HG03354 (cell line): ENCODE measurements around the gene TMEM119.

Experiments used
- ATAC-seq: cut with Tn5 transposase; IDR thresholded peaks from one replicate; pipeline ENCODE4 v1.9.1; 2021; ENCODE audit warnings: mild to moderate bottlenecking; ENCODE audit not compliant: unreplicated experiment, poor library complexity, severe bottlenecking

TMEM119 gene

DNA sequence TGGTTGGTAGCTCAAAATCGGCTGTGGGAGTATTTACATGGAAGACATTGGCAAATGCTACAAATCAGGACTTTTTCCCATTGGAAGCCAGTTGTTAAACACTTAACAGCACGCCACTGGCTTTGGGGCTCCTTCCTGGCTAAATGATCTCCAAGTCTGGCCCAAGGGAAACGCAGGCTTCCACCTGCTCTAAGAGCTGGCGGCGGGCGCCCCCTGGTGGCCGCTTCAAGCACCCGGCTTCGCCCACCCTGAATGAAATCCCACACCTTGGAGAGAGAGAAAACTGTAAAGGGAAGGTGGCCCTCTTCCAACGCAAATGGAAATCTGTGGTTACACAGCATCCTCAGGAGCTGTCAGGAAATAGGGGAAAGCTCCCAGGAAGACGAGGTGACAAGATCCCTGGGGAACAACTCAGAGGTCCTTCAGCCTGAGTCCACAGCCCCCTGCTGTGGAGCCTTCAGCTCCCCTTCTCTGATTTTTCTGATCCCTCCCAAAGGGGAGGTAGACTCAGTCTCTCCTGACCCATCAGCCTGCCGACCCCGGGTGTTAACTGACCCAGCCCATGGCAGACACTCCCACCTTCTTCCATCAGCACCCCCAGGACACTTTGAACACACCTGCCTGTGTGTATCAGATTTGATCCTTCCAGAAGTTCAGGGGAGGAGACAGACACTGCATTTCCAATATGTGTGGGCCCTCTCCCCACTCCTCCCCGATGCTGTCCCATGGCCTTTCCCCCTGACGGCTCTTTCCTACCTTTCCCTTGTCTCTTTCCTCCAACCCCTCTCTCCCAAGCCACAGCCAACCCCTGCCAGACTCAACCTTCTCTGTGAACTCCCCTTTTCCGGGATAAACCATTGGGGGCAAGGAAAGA is 20.4 kb upstream of the TMEM119 start:
- peak; percentile 45 for ATAC-seq

DNA sequence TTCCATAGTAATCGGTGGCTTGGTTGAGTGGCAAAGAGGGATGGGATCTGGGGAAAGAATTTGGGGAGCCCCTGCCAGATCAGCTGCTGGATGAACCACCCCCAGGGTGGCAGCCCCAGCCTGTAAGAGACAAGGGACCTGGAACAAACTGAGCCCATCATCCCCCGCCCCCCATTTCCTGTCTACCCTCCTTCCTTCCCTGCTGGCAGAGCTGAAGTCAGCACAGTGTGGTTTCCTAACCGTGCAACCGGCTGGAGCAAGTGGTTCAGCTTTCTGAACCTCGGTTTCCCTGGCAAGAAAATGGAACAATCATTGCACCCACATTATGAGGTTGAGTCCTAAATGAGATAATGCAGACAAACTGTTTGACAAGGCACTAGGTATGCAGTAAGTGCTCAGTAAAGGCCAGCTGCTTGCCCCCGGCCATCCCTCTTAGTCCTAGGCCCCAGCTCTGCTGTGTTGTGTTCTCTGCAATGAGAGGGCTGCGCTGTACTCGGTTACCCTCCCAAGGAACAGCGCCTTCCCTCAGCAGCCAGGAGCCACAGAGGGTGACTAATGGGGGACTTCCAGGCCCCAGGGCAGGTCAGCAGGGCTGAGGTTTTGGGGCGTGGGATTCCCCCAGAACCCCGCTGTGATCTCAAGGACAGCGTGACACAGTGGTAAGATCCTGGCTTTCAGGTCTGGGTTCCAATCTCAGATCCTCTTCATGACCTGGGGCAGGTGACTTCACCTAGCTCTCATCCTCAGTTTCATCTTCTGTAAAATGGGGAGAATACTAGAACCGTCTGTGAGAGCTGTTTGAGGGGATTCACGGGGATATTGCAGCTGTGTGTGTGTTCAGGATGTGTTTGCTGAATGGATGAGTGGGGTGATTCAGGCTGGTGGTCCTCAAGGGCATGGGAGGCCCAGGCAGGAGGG is 19.3 kb upstream of the TMEM119 start:
- ATAC-seq: peak; percentile 77

DNA sequence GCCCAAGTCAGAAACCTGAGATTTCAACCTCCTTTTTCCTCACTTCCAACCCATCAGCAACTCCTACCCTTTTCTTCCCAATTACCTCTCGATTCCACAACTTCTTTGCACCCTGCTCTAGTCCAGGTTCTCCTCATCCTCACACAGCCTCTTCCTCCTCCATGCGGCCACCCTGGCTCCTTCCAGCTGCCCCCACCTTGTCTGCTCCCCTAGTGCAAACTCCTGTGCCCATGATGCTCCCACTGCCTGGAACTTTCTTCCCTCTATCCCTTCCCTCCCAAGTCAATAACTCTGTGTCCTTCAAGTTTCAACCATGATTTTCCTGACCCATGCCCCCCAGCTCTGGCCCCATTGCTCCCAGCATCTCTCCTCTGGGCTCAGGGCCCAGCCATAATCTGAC is 18.5 kb upstream of the TMEM119 start:
- ATAC-seq: no peak

DNA sequence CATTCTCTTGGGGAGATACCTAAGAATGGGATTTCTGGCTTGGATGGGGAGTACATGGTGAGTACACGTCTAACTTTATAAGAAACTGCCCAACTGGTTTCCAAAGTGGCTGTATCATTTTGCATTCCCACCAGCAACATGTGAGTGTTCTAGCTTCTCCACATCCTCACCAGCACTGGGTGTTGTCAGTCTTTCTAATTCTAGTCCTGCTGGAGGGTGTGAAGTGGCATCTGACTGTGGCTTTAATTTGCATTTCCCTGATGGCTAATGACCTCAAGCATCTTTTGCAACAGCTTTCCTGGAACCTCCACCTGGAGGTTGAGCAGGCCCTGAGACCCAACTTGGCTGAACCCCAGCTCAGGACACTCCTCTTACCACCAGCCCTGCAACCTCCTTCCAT is 18.0 kb upstream of the TMEM119 start:
- ATAC-seq: no peak

DNA sequence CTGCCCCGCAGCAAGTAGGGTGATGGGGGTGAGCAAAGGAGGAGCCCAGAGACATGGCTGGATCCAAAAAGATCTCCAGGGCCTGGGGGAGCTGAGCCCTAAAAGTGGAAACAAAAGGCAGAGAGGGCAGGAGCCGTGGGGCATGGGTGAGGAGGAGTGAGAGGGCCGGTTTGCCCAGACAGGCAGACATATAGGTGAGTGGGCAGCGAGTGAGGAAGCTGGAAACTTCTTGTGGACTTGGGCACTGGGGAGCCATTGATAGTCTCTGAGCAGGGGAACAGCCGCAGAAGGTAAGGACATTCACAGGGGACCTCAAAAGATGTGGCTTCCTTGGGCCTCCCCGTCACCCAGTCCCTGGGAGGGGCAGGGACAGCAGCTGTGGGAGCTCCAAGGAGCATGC is 16.8 kb upstream of the TMEM119 start:
- no peak for ATAC-seq

DNA sequence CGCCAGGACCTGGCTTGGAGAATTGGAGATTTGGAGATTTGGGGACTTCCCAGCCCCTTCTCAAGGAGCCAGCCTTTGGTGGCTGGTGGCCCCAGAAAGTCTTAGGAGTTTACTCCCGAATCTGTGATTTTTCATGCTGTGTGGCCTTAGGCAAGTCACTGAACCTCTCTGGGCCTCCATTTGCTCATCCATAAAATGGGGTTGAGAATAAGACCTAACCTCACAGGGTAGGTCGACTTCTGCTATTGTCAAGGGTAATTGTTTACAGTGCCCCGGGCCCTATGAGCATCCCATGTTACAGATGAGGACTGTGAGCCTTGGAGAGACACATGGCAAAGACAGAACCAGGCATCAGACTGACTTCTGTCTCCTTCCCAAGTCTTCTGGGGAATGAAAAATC is 16.2 kb upstream of the TMEM119 start:
- ATAC-seq: no peak

DNA sequence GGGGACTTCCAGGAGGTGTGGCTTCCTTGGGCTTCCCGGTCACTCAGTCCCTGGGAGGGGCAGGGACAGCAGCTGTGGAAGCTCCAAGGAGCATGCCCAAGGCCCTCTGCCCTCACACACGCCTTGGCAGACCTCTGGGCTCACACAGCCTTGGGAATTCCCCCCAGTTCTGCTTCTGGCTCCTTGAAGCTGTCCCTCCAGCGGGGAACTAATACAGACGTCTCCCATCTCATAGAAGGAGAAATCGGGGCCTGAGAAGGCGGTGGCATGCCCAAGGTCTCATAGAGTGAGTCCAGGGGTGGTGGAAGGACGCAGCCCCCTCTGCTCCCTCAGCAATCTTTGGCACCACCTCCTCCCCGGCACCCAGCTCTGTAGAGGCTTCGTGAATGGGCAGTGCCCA is 15.7 kb upstream of the TMEM119 start:
- ATAC-seq: no peak

DNA sequence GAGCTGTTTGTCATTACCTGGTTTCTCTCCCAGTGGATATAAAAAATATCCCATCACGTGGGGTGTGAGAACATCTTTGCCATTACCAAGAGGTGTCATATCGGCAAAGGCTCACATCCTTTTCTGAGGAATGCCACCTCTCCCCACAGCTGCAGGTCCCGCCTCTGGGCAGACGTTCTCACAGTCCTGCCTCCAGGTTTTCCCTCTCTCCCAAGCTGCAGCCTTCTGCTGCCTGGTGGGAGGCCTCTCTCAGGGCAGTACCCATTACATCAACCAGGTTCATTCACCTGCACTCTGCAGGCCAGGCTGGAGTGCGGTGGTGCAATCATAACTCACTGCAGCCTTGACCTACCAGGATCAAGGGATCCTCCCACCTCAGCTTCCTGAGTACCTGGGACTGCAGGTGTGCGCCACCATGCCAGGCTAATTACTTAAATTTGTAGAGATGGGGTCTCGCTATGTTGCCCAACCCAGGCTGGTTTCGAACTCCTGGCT is 15.0 kb upstream of the TMEM119 start:
- ATAC-seq: no peak

DNA sequence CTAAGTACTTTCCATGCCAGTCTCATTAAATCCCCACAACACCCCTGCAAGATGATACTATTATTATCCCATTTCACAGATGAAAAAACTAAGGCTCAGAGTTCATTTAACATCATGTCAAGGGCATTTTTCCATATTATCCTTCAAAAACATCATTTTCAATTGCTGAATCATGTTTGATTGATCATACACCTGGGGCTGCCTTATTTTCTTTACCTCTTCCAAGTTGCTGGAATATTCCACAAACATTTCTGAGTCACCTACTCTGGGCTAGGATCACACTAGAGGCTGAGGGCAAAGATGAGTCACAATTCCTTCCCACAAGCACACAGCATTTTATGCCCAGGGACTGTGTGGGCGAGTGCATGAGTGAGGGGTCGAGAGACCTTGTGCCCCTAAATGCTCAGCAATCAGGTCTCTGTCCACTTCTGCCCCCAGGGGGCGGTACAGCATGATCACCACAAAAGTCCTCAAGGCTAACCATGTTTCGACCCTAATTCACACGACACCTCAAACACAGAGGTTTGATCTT is 14.1 kb upstream of the TMEM119 start:
- no peak for ATAC-seq

DNA sequence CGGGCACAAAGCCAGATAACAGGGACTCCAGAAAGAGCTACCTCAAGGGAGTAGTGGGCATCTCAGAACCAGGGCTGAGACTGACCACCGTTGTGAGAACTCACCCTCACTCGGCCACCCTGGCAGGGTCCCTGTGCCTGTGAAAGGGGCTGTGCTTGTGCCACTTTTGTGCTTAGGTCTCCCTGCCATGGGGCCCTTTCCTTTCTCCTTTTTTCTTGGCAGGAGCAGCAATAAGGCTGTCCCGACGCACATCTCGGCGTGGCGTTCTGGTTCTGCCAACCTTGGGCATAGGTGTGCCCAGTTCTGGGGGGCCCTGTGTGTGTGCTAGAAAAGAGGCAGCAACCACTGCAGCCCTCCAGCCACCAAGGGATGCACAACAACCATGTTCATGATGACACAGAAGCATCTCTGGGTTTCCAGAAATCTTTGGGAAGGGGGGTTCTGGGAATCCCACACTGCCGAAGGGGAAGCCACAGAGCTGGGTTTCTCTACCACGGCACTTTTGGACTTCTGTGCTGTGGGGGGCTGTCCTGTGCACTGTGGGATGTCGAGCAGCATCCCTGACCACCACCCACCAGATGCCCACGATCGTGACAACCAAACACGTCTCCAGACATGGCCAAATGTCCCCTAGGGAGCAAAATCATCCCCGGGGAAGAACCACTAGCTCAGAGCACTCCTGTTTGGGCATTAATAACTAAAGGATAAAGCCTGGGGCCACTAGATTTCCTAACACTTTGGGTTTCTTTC is 13.1 kb upstream of the TMEM119 start:
- ATAC-seq: no peak

DNA sequence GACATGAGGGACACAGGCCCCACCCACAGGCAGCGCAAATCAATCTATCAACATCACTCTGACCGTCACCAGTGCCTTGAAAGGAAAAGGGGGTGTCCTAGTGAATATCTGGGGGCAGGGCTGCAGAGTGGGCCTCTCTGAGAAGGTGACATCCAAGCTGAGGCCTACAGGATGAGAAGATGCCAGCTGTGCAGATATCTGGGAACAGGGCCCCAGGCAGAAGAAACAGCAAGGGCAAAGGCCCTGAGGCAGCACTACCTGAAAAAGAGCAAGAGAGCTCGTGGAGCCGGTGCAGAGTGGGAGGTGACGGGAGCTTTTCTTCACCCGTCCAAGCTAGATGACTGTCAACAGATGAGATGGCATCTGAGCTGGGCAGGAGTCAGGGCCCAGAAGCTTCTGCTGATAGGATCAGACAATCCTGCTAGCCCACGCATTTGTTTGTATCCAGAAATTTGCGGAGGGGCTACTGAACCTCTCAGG is 12.5 kb upstream of the TMEM119 start:
- ATAC-seq: no peak

DNA sequence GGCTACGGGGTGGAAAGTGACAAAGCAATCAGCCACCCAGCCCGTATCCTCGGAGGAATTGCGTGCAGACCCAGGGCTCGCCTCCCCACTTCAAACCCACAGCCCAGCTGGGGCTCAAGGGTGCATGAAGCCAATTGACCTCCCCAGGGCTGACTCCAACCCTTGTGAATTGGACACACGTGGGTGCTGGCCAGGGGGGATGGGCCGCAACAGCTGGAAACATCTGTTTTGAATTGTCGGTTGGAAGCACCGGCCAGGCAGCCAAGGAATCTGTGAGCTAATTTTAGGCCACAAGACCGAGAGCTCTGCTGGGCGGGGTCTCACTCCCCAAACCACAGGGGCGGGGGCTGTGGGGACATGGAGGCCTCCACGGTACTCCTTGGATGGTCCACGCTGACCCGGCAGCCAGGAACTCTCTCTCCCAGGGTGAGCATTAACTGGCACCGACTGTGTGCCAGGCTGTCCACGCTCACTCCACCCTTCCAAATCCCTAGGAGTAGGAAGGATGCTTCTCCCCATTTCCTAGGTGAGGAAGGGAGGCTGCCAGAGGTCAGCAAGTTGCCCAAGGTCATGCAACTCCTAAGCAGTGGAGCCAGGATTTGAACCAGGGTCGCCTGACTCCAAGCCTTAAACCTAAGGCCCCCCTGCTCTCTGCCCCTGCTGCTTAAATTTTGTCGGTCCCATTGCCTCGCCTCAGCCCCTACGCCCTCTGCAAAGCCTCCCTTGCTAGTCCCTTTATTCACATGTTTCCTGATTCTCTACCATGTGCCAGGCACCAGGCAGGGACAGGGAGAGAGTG is 11.9 kb upstream of the TMEM119 start:
- peak; percentile 67 for ATAC-seq

DNA sequence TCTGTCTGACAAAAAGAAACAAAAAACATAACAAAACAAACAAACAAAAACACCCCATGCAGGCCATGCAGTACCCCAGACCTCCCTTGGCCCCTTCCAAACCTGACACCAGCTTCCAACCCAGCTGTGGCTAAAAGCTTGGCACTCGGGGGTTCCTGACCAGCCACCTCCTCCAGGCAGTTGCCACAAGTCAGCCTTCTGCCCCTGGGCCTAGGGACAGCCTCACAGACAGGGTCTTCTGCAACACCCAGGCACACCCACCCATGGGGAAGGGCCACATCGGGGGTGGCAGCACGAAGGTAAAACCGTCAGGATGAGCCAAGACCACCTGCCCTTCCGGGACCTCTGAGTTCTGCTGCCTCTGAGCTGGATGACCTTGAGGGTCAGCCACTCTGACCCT is 10.7 kb upstream of the TMEM119 start:
- no peak for ATAC-seq

DNA sequence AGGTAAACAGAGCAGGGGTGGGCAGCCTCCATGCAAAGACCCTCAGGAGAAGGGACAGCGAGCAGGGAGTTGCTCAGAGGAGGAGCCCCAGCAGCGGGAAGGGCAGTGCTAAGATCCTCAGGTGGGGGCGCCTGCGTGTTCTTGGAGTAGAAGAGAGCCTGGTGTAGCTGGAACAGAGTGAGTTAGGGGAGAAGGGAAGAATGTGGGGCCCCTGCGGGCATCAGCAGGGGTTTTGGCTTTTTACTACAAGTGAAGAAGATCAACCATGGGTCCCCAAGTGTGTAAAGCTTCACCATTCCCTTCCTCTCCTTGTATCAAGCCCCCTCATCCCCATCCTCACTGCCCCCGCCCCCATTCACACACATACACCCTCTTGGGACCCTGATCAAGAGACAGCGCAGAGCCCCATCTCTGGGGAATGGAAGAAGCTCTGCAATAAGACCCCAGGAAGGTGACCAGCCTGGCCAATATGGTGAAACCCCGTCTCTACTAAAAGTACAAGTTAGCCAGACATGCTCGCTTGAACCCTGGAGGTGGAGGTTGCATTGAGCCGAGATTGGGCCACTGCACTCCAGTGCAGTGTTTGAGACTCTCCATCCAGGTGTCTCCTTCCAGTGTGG is 10.2 kb upstream of the TMEM119 start:
- no peak for ATAC-seq

DNA sequence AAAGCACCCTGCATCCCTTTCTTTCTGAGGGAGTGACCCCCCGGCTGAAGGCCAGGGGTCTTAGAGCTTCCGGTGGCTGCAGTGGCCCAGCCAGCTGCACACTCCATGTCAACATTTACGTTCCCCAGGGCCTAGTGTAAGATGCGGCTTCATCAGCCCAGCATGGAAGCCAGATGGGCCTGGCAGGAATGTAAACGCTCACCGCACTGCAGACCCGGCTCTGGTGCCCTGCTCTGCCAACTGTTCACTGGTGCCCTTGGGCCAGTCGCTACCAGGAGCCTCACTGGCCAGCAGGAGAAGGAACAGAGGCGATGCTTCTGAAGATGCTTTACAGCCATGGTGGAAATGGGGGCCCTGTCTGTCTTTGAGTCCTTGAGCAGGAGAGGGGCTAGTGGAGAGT is 8.6 kb upstream of the TMEM119 start:
- no peak for ATAC-seq

DNA sequence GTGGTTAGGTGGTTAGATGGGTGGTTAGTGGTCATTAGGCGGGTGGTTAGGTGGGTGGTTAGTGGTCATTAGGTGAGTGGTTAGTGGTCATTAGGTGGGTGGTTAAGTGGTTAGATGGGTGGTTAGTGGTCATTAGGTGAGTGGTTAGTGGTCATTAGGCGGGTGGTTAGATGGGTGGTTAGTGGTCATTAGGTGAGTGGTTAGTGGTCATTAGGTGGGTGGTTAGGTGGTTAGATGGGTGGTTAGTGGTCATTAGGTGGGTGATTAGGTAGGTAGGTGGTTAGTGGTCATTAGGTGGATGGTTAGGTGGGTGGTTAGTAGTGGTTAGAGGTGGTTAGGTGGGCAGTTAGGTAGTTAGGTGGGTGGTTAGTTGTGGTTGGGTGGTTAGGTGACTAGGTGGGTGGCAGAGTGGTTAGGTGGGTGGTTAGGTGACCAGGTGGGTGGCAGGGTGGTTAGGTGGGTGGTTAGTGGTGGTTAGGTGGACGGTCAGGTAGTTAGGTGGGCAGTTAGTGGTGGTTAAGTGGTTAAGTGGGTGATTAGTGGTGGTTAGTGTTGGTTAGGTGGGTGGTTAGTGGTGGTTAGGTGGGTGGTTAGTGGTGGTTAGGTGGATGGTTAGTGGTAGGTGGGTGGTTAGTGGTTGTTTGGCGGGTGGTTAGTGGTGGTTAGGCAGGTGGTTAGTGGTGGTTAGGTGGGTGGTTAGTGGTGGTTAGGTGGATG is 8.0 kb upstream of the TMEM119 start:
- ATAC-seq: no peak

DNA sequence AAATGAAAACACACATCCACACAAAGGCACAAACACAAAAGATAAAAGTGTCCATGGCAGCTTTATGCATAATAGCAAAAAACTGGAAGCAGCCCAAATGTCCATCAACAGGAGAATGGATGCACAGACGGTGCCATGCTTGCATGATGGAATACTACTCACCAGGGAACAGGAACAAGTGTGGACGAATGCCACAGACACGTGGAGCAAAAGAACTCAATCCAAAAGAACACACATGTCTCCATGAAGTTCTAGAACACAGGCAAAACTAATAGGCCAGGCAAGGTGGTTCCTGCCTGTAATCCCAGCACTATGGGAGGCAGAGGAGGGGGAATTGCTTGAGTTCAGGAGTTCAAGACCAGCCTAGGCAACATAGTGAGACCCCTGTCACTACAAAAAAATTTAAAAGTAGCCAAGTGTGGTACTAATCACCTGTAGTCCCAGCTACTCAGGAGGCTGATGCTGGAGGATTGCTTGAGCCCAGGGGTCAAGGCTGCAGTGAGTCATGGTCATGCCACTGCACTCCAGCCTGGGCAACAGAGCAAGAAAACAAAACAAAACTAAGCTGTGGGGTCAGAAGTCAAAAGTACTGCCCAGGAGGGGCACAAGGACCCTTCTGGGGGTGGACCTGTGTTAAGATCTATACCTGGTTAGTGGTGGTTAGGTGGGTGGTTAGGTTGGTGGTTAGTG is 7.3 kb upstream of the TMEM119 start:
- no peak for ATAC-seq
